ENCODE results near the gene AKR1B1.

DNA sequence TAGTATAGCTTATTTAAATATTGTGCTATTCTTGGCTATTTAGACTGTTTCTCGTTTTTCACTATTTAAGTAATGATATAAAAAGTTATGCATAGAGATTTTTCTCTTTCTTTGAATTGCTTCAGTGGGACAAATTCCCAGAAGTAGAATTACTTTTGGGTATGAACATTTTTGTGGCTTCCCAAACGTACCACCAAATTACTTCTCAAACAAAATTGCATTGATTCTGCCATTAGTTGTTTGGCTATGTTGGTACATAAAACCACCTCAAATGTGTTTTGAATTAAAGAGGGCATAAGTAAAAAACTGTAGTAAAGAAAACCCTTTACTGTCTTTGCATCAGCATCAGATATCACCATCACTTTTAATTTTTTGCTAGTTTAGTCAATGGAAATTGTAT is 31.0 kb downstream of the AKR1B1 start:
- TF ChIP-seq, protein P1, sequence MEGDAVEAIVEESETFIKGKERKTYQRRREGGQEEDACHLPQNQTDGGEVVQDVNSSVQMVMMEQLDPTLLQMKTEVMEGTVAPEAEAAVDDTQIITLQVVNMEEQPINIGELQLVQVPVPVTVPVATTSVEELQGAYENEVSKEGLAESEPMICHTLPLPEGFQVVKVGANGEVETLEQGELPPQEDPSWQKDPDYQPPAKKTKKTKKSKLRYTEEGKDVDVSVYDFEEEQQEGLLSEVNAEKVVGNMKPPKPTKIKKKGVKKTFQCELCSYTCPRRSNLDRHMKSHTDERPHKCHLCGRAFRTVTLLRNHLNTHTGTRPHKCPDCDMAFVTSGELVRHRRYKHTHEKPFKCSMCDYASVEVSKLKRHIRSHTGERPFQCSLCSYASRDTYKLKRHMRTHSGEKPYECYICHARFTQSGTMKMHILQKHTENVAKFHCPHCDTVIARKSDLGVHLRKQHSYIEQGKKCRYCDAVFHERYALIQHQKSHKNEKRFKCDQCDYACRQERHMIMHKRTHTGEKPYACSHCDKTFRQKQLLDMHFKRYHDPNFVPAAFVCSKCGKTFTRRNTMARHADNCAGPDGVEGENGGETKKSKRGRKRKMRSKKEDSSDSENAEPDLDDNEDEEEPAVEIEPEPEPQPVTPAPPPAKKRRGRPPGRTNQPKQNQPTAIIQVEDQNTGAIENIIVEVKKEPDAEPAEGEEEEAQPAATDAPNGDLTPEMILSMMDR (IDR thresholded peaks at IDR 0.05; ENCODE audit: low read length) = no peak
- no peak for TF ChIP-seq EZH2phosphoT487 (IDR thresholded peaks at IDR 0.05; ENCODE audit: low read length)
